Spleen (tissue), 7 donors: ENCODE data around the gene UBA3.

Experiments used
- CTCF ChIP-seq, 11 experiments: fragments of 200-600 bp in 7 of 11; fragments of 450-650 bp in 4 of 11; sonication (generic) in 4 of 11; IDR thresholded peaks in 8 of 11; conservative IDR thresholded peaks in 3 of 11; 1 replicate in 7 of 11; 2 replicates in 4 of 11; pipeline versions ENCODE4 v1.4.0 to v1.8.0; 2016 to 2021; ENCODE audit warnings: antibody characterized with exemption in 11 of 11, inconsistent platforms in 4 of 11, mild to moderate bottlenecking in 1 of 11
- POLR2A ChIP-seq, 3 donors: fragments of 450-650 bp; IDR thresholded peaks; one replicate each; pipeline ENCODE4 v1.5.1; 2017; ENCODE audit warnings: antibody characterized with exemption in 3 of 3, mild to moderate bottlenecking in 1 of 3
- donor health status: DM: no; HTN: no; CAD: no; lungs with moderate emphysema.
- donor health status: DM: no; HTN: no; CAD: no.
- donor health status: DM: no; HTN: no; CAD: no.

GRCh38 chr3:69116162-69116561, 36.0 kb upstream of the UBA3 start:
- TF ChIP-seq CTCF (IDR thresholded peaks at IDR 0.05 in 8 of 11, conservative IDR thresholded peaks at IDR 0.05 in 3 of 11) (no peak), POLR2A (IDR thresholded peaks at IDR 0.05) (no peak)
